HG02588 (cell line): ENCODE data around the gene PTX4.

Experiments used
- ATAC-seq: cut with Tn5 transposase; IDR thresholded peaks from one replicate; pipeline ENCODE4 v1.9.1; 2021; ENCODE audit warnings: mild to moderate bottlenecking, moderate library complexity; ENCODE audit not compliant: unreplicated experiment

The PTX4 gene

DNA sequence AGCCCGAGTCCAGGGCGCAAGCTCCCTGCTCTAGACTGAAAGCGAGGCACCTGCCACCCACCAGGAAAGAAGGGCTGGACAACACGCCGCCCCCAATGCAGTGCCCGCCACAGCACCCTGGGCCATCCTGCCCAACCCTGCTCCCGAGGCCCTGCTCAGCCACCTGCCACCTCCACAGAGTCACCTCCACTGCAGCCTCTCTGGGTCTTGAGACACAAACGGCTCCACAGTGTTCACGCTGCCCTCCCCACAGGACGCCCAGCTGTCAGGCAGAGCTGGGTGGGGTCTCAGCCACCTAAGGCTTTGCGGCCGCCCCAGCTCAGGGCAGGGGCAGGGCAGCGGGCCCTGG is 23.2 kb downstream of the PTX4 start:
- no peak for ATAC-seq

DNA sequence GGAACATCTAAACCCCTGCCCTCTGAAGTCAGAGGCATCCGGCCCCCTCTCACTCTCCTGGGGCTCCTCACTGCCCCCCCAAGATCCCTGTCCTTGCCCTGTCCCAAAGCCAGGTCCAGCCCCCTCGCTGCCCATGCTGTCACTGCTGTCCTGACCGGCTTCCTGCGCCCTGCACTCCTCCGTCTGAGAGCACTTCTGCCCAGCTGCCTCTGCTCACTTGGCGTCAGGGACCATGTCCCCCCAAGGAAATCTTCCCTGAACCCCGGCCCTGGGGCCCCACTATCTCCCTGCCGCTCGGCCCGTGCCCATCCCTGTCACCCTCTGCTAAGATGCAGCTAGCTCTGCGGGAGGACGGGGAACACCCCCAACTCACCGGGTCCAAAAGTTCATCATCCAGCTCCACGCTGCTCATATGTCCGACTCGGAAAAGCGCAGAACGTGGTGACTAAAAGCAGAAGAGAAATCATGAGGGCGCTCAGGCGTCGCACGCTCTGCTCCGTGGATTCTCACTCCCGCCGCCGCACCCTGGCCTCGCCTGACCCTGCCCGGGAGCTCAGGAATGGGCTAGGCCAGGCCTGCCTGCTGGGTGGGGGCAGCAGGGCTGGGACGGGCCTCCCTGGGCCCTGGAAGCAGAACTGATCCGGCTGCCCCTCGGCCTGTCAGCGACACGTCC is 23.7 kb downstream of the PTX4 start:
- ATAC-seq, result no peak

DNA sequence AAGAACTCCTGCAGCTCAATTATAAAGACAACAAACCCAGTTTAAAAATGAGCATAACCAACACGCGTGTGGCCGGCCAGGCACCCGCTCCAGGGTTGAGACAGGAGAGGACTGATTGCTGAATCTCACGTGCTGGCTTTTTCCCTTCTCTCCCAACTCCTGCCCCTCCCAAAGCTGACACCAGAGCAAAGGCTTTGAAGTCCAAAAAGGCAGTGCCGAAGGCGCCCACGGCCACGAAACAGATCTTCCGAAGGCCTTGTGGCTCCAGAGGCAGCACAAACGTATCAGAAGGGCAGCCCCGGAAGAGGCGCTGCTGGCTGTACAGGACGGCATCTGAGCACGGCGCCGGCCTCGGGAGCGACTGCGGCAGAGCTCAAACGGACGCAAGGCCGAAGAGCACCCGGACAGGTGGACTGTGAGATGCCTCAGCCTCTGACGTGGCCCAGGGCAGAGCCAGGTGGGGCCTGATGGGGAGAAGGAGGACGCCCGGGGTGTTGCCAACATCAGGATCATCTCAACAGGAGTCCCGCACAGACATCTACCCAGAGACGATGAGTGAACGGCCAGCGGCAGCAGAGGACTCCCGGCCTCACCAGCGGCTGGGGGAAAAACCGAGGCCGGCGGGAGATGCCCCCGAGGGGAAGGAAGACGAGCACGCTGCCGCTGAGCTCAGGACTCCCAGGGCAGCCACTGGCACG is 24.4 kb downstream of the PTX4 start:
- ATAC-seq, result no peak

DNA sequence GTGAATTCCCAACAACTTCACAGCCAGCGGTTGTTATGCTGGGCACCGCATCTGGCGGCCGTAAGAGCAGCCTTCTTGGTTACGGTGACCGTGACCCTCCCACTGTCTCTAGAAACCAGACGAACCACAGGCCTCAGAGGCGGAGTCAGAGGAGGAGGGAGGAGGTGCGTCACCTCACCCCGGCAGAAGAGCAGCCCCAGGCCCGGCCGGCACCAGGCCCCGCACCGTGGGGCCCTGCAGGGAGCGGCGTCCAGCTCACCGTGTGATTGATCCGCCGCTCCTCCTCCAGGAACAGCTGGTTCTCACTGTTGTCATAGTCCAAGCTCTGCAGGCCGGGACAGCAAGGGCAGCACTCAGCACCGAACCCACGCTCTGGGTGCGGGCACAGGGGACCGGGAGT is 27.6 kb downstream of the PTX4 start:
- ATAC-seq, result no peak

DNA sequence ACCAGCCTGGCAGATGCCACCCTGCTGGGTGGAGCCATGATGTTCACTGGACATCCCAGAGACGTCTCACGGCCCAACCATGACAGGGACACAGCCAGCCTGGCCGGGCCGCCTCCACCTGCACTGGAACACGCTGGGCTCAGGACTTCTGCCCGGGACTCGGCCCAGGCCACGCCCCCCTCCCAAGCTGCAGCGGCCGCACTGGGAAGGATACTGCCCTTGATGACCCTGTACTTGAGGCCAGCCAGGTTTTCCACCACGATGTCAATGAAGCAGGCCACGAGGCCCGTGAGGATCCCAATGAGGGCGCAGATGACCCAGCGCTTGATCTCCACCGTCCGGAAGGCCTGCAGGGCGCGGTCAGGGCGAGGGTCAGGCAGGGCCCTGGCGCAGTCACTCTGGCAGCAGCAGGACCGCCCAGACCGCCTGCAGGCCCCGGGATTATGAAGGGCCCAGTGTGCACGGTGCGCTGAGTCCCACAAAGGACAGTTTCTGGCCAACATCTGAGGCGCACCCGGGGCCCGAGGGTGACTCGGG is 28.1 kb downstream of the PTX4 start:
- ATAC-seq, result no peak

DNA sequence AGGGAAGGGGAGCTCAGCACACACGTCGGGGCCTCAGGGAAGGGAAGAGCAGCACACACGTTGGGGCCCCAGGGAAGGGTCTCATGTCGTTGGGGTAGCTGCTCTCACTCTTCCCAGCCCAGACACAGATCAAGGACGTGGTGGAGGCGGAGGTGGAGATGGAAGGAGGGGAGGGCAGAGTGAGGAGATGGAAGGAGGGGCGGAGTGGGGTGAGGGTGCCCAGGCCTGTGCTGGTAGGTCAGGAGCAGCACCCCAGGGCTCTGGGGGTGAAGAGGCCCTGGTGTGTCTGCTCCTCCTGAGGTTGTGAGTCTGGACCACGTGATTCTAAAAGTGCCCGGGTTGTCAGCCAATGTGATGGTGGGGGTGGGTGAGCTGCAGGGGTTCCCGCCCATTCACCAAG is 28.8 kb downstream of the PTX4 start:
- ATAC-seq, result no peak

DNA sequence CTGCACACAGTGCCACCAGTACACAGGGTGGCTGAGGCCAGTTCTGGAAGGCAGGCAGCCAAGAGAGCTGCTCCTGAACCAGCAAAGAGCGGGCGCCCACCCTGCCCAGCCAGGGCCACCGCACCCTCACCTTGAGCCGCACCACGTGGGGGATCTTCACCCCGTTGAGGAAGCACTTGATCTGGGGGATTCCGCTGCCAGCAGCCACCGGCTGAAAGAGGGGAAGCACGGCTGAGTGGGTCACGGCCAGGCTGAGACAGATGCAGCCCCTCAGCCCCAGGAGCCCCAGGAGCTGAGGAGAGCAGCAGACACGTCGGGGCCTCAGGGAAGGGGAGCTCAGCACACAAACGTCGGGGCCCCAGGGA is 29.8 kb downstream of the PTX4 start:
- no peak for ATAC-seq

DNA sequence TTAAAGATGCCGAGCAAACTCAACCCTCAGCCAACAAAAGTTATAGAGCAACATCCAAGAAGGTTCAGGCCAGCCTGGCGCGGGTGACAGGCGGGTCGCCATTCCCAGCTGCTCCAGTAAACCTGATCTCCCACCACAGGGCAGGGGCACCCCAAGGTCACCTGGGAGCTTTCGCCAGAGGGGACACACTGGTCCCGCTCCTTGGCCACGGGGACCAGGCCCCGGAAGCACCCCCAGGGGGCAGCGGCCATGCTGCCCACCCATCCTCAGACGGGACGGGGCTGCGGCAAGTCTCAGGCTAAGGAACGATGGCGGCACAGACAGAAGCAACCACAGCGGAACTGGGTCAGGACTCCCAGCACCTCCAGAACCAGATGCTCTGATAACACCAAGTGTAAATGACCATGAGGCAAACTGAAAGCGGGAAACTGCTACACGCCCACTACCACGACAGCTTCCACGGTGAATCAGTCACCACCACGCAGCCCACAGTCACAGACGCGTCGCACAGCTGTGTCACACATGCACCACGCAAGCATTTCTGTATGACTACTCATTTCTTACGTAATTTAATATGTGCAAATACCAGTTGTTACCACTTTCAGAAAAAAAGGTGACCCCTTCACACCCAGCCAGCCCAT is 30.3 kb downstream of the PTX4 start:
- no peak for ATAC-seq

GRCh38 chr16:1457489-1458245 is 31.1 kb downstream of the PTX4 start:
- no peak for ATAC-seq

DNA sequence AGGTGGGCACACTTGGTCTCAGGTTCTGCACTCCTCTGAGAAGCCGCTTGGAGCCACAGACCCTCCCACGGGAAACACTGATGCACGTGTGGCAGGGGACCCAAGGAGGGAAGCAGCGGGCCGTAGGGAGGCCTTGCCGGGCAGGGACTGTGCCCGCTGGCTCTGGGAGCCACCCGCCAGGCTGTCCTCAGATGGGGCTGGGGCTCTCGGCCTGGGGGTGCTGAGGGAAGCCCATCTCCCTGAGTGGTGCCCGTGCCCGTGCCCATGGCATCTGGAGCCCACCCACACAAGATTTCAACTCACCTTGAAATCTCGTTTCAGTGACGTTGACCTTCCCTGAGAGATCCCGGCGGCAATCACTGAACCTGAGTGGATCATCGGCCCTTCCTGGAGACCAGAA is 31.8 kb downstream of the PTX4 start:
- no peak for ATAC-seq

- no peak for ATAC-seq
Measured at GRCh38 chr16:1455190-1456171, 33.3 kb downstream of the PTX4 start.

DNA sequence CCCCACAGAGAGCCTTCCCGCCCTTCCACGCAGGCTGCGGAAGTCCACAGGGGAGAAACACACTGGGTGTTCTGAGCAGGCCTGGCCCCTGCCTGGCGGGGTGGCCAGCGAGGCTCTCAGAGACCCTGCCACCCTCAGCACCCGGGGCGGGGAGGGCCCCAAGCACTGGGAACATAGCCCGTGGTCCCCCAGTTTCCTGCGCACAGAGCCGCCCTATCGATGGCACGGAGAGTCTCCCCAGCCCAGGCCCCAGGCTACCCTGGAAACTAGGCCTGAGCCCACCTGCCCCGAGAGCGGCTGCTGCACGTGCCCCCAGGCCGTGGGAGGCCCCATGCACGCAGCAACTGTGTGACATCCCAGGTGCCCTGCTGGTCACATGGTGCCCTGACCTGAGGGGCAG is 34.2 kb downstream of the PTX4 start:
- no peak for ATAC-seq

DNA sequence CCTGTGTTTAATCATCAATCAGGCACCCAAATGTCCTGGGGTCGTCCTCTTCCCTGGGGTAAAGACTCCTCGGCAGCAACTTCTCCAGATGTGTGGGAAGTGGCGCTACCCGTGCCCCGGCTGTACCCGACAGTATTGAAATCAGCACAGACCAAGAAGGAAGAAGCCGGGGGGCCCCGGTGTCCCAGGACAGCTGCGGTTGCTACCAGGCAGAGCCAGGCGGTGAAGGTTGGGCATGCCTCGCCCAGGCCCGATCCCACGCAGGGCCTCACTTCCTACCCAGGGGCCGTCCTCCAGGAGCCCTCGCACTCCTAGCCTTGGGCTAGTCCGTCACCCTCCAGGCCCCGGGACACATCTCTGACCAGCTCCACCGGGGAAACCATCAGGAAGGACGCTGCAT is 35.4 kb downstream of the PTX4 start:
- ATAC-seq, result no peak

- no peak for ATAC-seq
Measured at GRCh38 chr16:1452530-1452929, 36.2 kb downstream of the PTX4 start.

GRCh38 chr16:1451702-1452392 is 36.9 kb downstream of the PTX4 start:
- ATAC-seq, result no peak

GRCh38 chr16:1450841-1451240 is 37.9 kb downstream of the PTX4 start:
- no peak for ATAC-seq

GRCh38 chr16:1450218-1450617 is 38.5 kb downstream of the PTX4 start:
- ATAC-seq, result no peak

GRCh38 chr16:1449201-1449788 is 39.4 kb downstream of the PTX4 start:
- no peak for ATAC-seq

DNA sequence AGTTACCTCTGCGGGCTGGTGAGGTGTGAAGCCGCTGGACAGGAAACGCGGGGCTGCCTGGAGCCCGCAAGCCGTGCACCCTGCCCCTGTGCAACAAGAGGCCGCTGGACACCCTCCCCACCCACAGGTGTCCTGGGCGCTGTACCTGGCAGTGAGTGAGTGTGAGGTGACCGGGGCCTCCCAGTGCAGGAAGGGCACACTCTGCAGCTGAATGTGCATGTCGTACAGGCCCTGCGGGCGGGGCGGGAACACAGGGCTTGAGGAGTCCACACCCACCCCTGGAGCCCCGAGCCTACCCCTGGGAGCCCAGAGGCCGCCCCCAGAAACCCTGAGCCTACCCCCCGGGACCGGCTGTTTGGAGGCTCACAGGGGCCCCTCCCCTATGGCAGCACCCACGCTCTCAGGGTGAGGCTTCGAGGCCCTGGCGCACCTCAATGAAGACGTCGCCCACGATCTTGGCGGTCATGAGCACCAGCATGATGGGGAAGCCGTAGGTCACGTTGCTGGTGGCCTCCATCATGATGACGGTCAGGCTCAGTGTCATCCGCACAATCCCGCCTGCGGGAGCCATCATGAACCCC is 40.1 kb downstream of the PTX4 start:
- ATAC-seq, result no peak
